SK-N-SH treated with all-trans-retinoic acid at 6 μM for 48 hours (cell line): Measurements from ENCODE around the gene PIGBOS1.

Experiments used
- GLIS3 ChIP-seq: fragments of 250-450 bp; sonication (Bioruptor Pico); IDR thresholded peaks from 2 replicates; pipeline ENCODE4 v1.5.0; 2020; ENCODE audit warnings: mild to moderate bottlenecking, moderate library complexity
- ISL1 ChIP-seq: fragments of 250-450 bp; sonication (Bioruptor Pico); IDR thresholded peaks from 2 replicates; pipeline ENCODE4 v2.1.2; 2022; ENCODE audit warnings: mild to moderate bottlenecking, moderate library complexity
- OSR1 ChIP-seq: fragments of 250-450 bp; sonication (Bioruptor Pico); IDR thresholded peaks from 2 replicates; pipeline ENCODE4 v1.8.0; 2022; ENCODE audit warnings: moderate library complexity, mild to moderate bottlenecking, inconsistent platforms
- PATZ1 ChIP-seq: fragments of 250-450 bp; sonication (Bioruptor Pico); IDR thresholded peaks from 2 replicates; pipeline ENCODE4 v1.8.0; 2020; ENCODE audit warnings: mild to moderate bottlenecking, moderate library complexity, borderline replicate concordance
- PPARA ChIP-seq: fragments of 250-450 bp; sonication (Bioruptor Pico); IDR thresholded peaks from 2 replicates; pipeline ENCODE4 v1.5.0; 2020; ENCODE audit warnings: mild to moderate bottlenecking, borderline replicate concordance
- TOX ChIP-seq: fragments of 250-450 bp; sonication (Bioruptor Pico); IDR thresholded peaks from 2 replicates; pipeline ENCODE4 v1.8.0; 2021; ENCODE audit warnings: mild to moderate bottlenecking, moderate library complexity, borderline replicate concordance
- ZC3H10 ChIP-seq: fragments of 250-450 bp; sonication (Bioruptor Pico); IDR thresholded peaks from 2 replicates; pipeline ENCODE4 v1.5.1; 2021; ENCODE audit warnings: mild to moderate bottlenecking, moderate library complexity

- TF ChIP-seq ZC3H10 (no peak), GLIS3 (CRISPR knock-in tag) (no peak; the same call in 1 of the 2 replicates), ISL1 (CRISPR knock-in tag) (no peak), OSR1 (CRISPR knock-in tag) (no peak), TOX (CRISPR knock-in tag) (no peak), PATZ1 (0 out of 2 replicates have a peak, but pooled peaks have one; percentile 78), PPARA (CRISPR knock-in tag) (no peak)
Observed at GRCh38 chr15:55318588-55319494, at the start of gene PIGBOS1, which contains the start of gene PIGB.
